HT1080 (cell line): ENCODE data around the gene TMEM200B. TPM values are rescaled to one million over a fixed set of nuclear protein-coding genes. Genes with fewer than 3 reads are reported as not detected.

Source experiments
- small RNA-seq: library from RNA; depleted of rRNA; stranded (forward); fragments of <200 nt; gene quantifications from one replicate; pipeline ENCODE3, GENCODE V24; 2014
- total RNA-seq: library from RNA; depleted of rRNA; stranded (reverse); fragments of >200 nt; shearing (Covaris generic); gene quantifications from 2 replicates; pipeline ENCODE4 v1.2.3, GENCODE V29; 2014; rRNA removed

Gene TMEM200B
- total RNA-seq, 1 experiment from 2014 or later: 0.56 TPM

Small RNA genes lying within 50 kb of the gene (small RNA-seq; reads per million reads assigned to genes)
- not detected for gene RF02271

Other genes starting within 250 kb of the TMEM200B start
- 12.9 and 14.5 TPM in 2 replicates for gene EPB41, start 209.3 kb downstream of the TMEM200B start, total RNA-seq
- gene SRSF4, start 58.0 kb upstream of the TMEM200B start, total RNA-seq: 30.8 and 60.9 TPM in 2 replicates
- gene MECR, start 107.0 kb upstream of the TMEM200B start, total RNA-seq: 34.4 and 34.6 TPM in 2 replicates
- gene PTPRU, start 112.6 kb upstream of the TMEM200B start, total RNA-seq: 37.5 and 40.1 TPM in 2 replicates